H9 (cell line): ENCODE data around the gene TMEM225. TPM values are rescaled to one million over a fixed set of nuclear protein-coding genes. Genes with fewer than 3 reads are reported as not detected.

Experiments used
- DNase-seq: peaks from one replicate; pipeline ENCODE4 v3.0.0-alpha.2; 2017
- H2AFZ ChIP-seq: one replicate; pipeline ENCODE4 v1.6.1; 2013; ENCODE audit warnings: mild to moderate bottlenecking, low read length, control low read depth, moderate library complexity
- H2AK5ac ChIP-seq: 2 replicates; pipeline ENCODE4 v1.6.1; 2013; ENCODE audit warnings: low read length, control low read depth, mixed read lengths; ENCODE audit not compliant: insufficient read length
- H2BK120ac ChIP-seq: one replicate; pipeline ENCODE4 v1.6.1; 2013; ENCODE audit warnings: low read depth, mild to moderate bottlenecking, low read length, control low read depth, inconsistent platforms; ENCODE audit not compliant: poor library complexity, severe bottlenecking
- H2BK12ac ChIP-seq: 2 replicates; pipeline ENCODE4 v1.6.1; 2013; ENCODE audit warnings: low read length, control low read depth, mixed read lengths, low read depth; ENCODE audit not compliant: insufficient read length
- H2BK15ac ChIP-seq: 2 replicates; pipeline ENCODE4 v1.6.1; 2013; ENCODE audit warnings: low read depth, low read length, control low read depth
- H2BK20ac ChIP-seq: one replicate; pipeline ENCODE4 v1.6.1; 2013; ENCODE audit warnings: low read depth, mild to moderate bottlenecking, low read length, control low read depth, inconsistent platforms; ENCODE audit not compliant: poor library complexity, severe bottlenecking
- H2BK5ac ChIP-seq: 2 replicates; pipeline ENCODE4 v1.6.1; 2013; ENCODE audit warnings: low read length, control low read depth, mixed read lengths; ENCODE audit not compliant: insufficient read length
- H3K14ac ChIP-seq: 2 replicates; pipeline ENCODE4 v1.6.1; 2013; ENCODE audit warnings: low read length, control low read depth; ENCODE audit not compliant: insufficient read depth
- H3K18ac ChIP-seq: 2 replicates; pipeline ENCODE4 v1.6.1; 2013; ENCODE audit warnings: low read depth, mild to moderate bottlenecking, mixed read lengths, low read length, control low read depth; ENCODE audit not compliant: insufficient read length
- H3K23ac ChIP-seq: 2 replicates; pipeline ENCODE4 v1.6.1; 2013; ENCODE audit warnings: low read length, control low read depth, mixed read lengths, low read depth; ENCODE audit not compliant: insufficient read length
- H3K23me2 ChIP-seq: 2 replicates; pipeline ENCODE4 v1.6.1; 2013; ENCODE audit warnings: low read depth, mild to moderate bottlenecking, mixed read lengths, low read length, control low read depth; ENCODE audit not compliant: insufficient read length, poor library complexity, severe bottlenecking
- H3K27ac ChIP-seq: 2 replicates; pipeline ENCODE4 v1.5.1; 2013; ENCODE audit warnings: low read length, control low read depth, mixed read lengths, low read depth; ENCODE audit not compliant: insufficient read length
- H3K27me3 ChIP-seq: 2 replicates; pipeline ENCODE4 v1.6.1; 2013; ENCODE audit warnings: low read length, control low read depth, inconsistent platforms; ENCODE audit not compliant: insufficient read depth
- H3K4ac ChIP-seq: 2 replicates; pipeline ENCODE4 v1.6.1; 2013; ENCODE audit warnings: low read depth, mild to moderate bottlenecking, control low read depth, inconsistent platforms, low read length, moderate library complexity
- H3K4me1 ChIP-seq: 2 replicates; pipeline ENCODE4 v1.6.1; 2013; ENCODE audit warnings: low read length, control low read depth, inconsistent platforms; ENCODE audit not compliant: insufficient read depth
- H3K4me2 ChIP-seq: 2 replicates; pipeline ENCODE4 v1.6.1; 2013; ENCODE audit warnings: low read length, control low read depth, mixed read lengths; ENCODE audit not compliant: insufficient read length, insufficient read depth
- H3K56ac ChIP-seq: 2 replicates; pipeline ENCODE4 v1.6.1; 2013; ENCODE audit warnings: low read depth, mild to moderate bottlenecking, mixed read lengths, low read length, control low read depth; ENCODE audit not compliant: insufficient read length
- H3K79me1 ChIP-seq: 2 replicates; pipeline ENCODE4 v1.6.1; 2013; ENCODE audit warnings: low read depth, mild to moderate bottlenecking, moderate library complexity, low read length, control low read depth, inconsistent platforms; ENCODE audit not compliant: insufficient read depth, poor library complexity, severe bottlenecking
- H3K79me2 ChIP-seq: 2 replicates; pipeline ENCODE4 v1.6.1; 2013; ENCODE audit warnings: low read length, control low read depth, inconsistent platforms; ENCODE audit not compliant: insufficient read depth
- H3K9ac ChIP-seq: 2 replicates; pipeline ENCODE4 v1.6.1; 2013; ENCODE audit warnings: low read length, control low read depth, mixed read lengths; ENCODE audit not compliant: insufficient read length; ENCODE audit errors: extremely low read depth
- H3K9me3 ChIP-seq: one replicate; pipeline ENCODE4 v1.6.1; 2013; ENCODE audit warnings: low read depth, low read length, inconsistent platforms; ENCODE audit not compliant: control insufficient read depth
- H3T11ph ChIP-seq: one replicate; pipeline ENCODE4 v1.6.1; 2013; ENCODE audit warnings: mild to moderate bottlenecking, low read length, control low read depth, inconsistent platforms
- H4K20me1 ChIP-seq: one replicate; pipeline ENCODE4 v1.6.1; 2013; ENCODE audit not compliant: control insufficient read depth, insufficient read length, insufficient read depth
- H4K5ac ChIP-seq: 2 replicates; pipeline ENCODE4 v1.6.1; 2013; ENCODE audit warnings: low read depth, mild to moderate bottlenecking, mixed read lengths, low read length, control low read depth; ENCODE audit not compliant: insufficient read length
- H4K8ac ChIP-seq: replicated peaks from 2 replicates; pipeline ENCODE4 v1.6.1; 2013; ENCODE audit warnings: low read length, control low read depth, mixed read lengths, low read depth; ENCODE audit not compliant: insufficient read length
- H4K91ac ChIP-seq: 2 replicates; pipeline ENCODE4 v1.6.1; 2013; ENCODE audit warnings: low read depth, mild to moderate bottlenecking, moderate library complexity, mixed read lengths, low read length, control low read depth; ENCODE audit not compliant: insufficient read length
- H3K27ac Mint-ChIP-seq, 3 experiments: 2 replicates in 2 of 3; 3 replicates in 1 of 3; pipeline ENCODE4 v1.8.0; 2020 to 2021; ENCODE audit warnings: mixed read lengths in 3 of 3, mild to moderate bottlenecking in 1 of 3, moderate library complexity in 1 of 3
- H3K27me3 Mint-ChIP-seq: 2 replicates; pipeline ENCODE4 v1.8.0; 2021; ENCODE audit warnings: low read depth, mild to moderate bottlenecking, moderate library complexity, mixed read lengths
- H3K36me3 Mint-ChIP-seq, 3 experiments: 2 replicates in 2 of 3; 3 replicates in 1 of 3; pipeline ENCODE4 v1.8.0; 2020 to 2021; ENCODE audit warnings: low read depth in 3 of 3, mixed read lengths in 3 of 3; ENCODE audit not compliant: insufficient read depth in 1 of 3
- H3K4me1 Mint-ChIP-seq, 2 experiments: 2 replicates each; pipeline ENCODE4 v1.8.0; 2020; ENCODE audit warnings: mixed read lengths in 2 of 2
- H3K4me3 Mint-ChIP-seq, 2 experiments: 2 replicates in 1 of 2; 3 replicates in 1 of 2; pipeline ENCODE4 v1.8.0; 2020 to 2021; ENCODE audit warnings: mild to moderate bottlenecking in 2 of 2, mixed read lengths in 2 of 2, moderate library complexity in 1 of 2
- H3K9me3 Mint-ChIP-seq, 2 experiments: 2 replicates in 1 of 2; 3 replicates in 1 of 2; pipeline ENCODE4 v1.8.0; 2020; ENCODE audit warnings: mild to moderate bottlenecking in 2 of 2, mixed read lengths in 2 of 2, moderate library complexity in 1 of 2
- CTCF ChIP-seq: fragments of 200-600 bp; sonication (generic); conservative IDR thresholded peaks from 3 replicates; pipeline ENCODE4 v1.8.0; 2021; ENCODE audit warnings: antibody characterized with exemption, mild to moderate bottlenecking
- WGBS: extraction: QIAGEN DNeasy Blood & Tissue Kit; methylation state at CpG from one replicate; pipeline ENCODE4 v1.1.7; 2013; ENCODE audit warnings: missing lambda C conversion rate, low lambda C conversion rate, mixed read lengths; ENCODE audit not compliant: insufficient read length; ENCODE audit errors: extremely low coverage; 5-methylcytosine and 5-hydroxymethylcytosine counted together
- total RNA-seq: library from RNA; stranded (reverse); gene quantifications from 2 replicates; pipeline ENCODE4 v1.2.1, GENCODE V29; 2021

The TMEM225 gene
- total RNA-seq, 1 experiment from 2014 or later = not detected

- Histone ChIP-seq H3K9ac (no peak overlapping the region), H3K56ac (no peak overlapping the region), H3K9me3 (no peaks in the 10 kb centered on the region), H2BK5ac (no peak overlapping the region), H3K23ac (no peak overlapping the region), H3K27ac (no peak overlapping the region), H2BK15ac (no peak overlapping the region), H4K5ac (no peak overlapping the region), H3K4me2 (no peak overlapping the region), H2AK5ac (no peak overlapping the region), H4K91ac (no peak overlapping the region), H2BK120ac (no peak overlapping the region), H3K79me2 (no peaks in the 10 kb centered on the region), H2BK12ac (no peak overlapping the region), H2BK20ac (no peak overlapping the region), H4K8ac (no peak overlapping the region), H3K18ac (no peak overlapping the region), H3T11ph (no peak overlapping the region), H3K4me1 (no peaks in the 10 kb centered on the region; the same call in 1 of the 2 replicates), H3K23me2 (no peaks in the 10 kb centered on the region), H2AFZ (no peak overlapping the region), H3K27me3 (no peaks in the 10 kb centered on the region), H3K4ac (no peak overlapping the region), H3K79me1 (no peaks in the 10 kb centered on the region), H3K14ac (no peak overlapping the region), H4K20me1 (no peaks in the 10 kb centered on the region)
- Mint-ChIP-seq H3K27me3 (no peaks in the 10 kb centered on the region), H3K9me3 (no peaks in the 10 kb centered on the region), H3K4me1 (peaks cover 11 to 12% of the 10 kb centered on the region in 2 experiments), H3K27ac (no peak overlapping the region), H3K4me3 (no peak overlapping the region), H3K36me3 (no peaks in the 10 kb centered on the region)
- no peak for DNase-seq
- no peak for TF ChIP-seq CTCF
- WGBS = no CpG with 5 or more reads among the region's 3 CpGs
Observed at GRCh38 chr11:123899792-123900191, 14.3 kb upstream of the TMEM225 start.
